Right kidney (tissue), 1 donor: ENCODE measurements around the gene PALD1.

ENCODE experiments used
- DNase-seq: peaks from one replicate; pipeline ENCODE4 v3.0.0-alpha.2; 2016

The PALD1 gene

GRCh38 chr10:70536196-70536861 lies 57.8 kb downstream of the PALD1 start:
- no peak for DNase-seq

- DNase-seq, result no peak
Observed at GRCh38 chr10:70537398-70538194, 59.0 kb downstream of the PALD1 start.

- DNase-seq, result no peak
Observed at GRCh38 chr10:70538195-70538520, 59.6 kb downstream of the PALD1 start.

- no peak for DNase-seq
Observed at GRCh38 chr10:70538731-70539338, 60.3 kb downstream of the PALD1 start.

GRCh38 chr10:70539471-70539870 lies 60.9 kb downstream of the PALD1 start:
- DNase-seq, result no peak

- no peak for DNase-seq
Observed at GRCh38 chr10:70540089-70540788, 61.7 kb downstream of the PALD1 start.

- no peak for DNase-seq
Observed at GRCh38 chr10:70540789-70541360, 62.3 kb downstream of the PALD1 start.

GRCh38 chr10:70541736-70542564 lies 63.4 kb downstream of the PALD1 start:
- no peak for DNase-seq

- DNase-seq, result no peak
Observed at GRCh38 chr10:70542565-70542938, 64.0 kb downstream of the PALD1 start.

- DNase-seq, result no peak
Observed at GRCh38 chr10:70543911-70544310, 65.3 kb downstream of the PALD1 start.

GRCh38 chr10:70544431-70545340 lies 66.1 kb downstream of the PALD1 start:
- DNase-seq, result no peak

- no peak for DNase-seq
Observed at GRCh38 chr10:70546584-70546983, 68.0 kb downstream of the PALD1 start.

- DNase-seq, result no peak
Observed at GRCh38 chr10:70549351-70549961, 70.9 kb downstream of the PALD1 start.

- DNase-seq, result peak; percentile 64
Observed at GRCh38 chr10:70549962-70550458, 71.4 kb downstream of the PALD1 start.

- no peak for DNase-seq
Observed at GRCh38 chr10:70550459-70550858, 71.9 kb downstream of the PALD1 start.

- DNase-seq, result no peak
Observed at GRCh38 chr10:70551466-70551865, 72.9 kb downstream of the PALD1 start.

- DNase-seq, result peak; percentile 46
Observed at GRCh38 chr10:70551971-70552422, 73.4 kb downstream of the PALD1 start.

GRCh38 chr10:70552586-70552985 lies 74.0 kb downstream of the PALD1 start:
- no peak for DNase-seq

GRCh38 chr10:70555371-70555770 lies 76.8 kb downstream of the PALD1 start:
- no peak for DNase-seq
